Transverse colon (tissue), 4 donors: ENCODE data around the gene CD151. TPM values are rescaled to one million over a fixed set of nuclear protein-coding genes. Genes with fewer than 3 reads are reported as not detected.

Experiments used
- DNase-seq: peaks from one replicate; pipeline ENCODE4 v3.0.0-alpha.2; 2019
- H3K27ac ChIP-seq, 4 donors: fragments of 200-600 bp; sonication (generic); 2 replicates each; pipeline ENCODE4 v1.5.1; 2016 to 2018; ENCODE audit warnings: inconsistent platforms in 4 of 4
- H3K27me3 ChIP-seq: fragments of 200-600 bp; sonication (generic); 2 replicates; pipeline ENCODE4 v1.5.1; 2017; ENCODE audit warnings: inconsistent platforms
- H3K36me3 ChIP-seq, 4 donors: fragments of 200-600 bp; sonication (generic); 2 replicates each; pipeline ENCODE4 v1.5.1; 2017 to 2019; ENCODE audit warnings: inconsistent platforms in 4 of 4
- H3K4me1 ChIP-seq, 4 donors: fragments of 200-600 bp; sonication (generic); 2 replicates each; pipeline ENCODE4 v1.5.1; 2017 to 2020; ENCODE audit warnings: inconsistent platforms in 4 of 4
- H3K4me3 ChIP-seq, 4 donors: fragments of 200-600 bp; sonication (generic); 1 replicate in 1 of 4; 2 replicates in 3 of 4; pipeline versions ENCODE4 v1.5.1 to v1.6.1; 2017 to 2019; ENCODE audit warnings: inconsistent platforms in 4 of 4
- H3K9me3 ChIP-seq, 2 donors: fragments of 200-600 bp; sonication (generic); 2 replicates each; pipeline ENCODE4 v1.5.1; 2017 to 2019; ENCODE audit warnings: inconsistent platforms in 2 of 2
- EP300 ChIP-seq: sonication (generic); formaldehyde crosslinking; IDR thresholded peaks from one replicate; pipeline ENCODE4 v1.6.1; 2017; ENCODE audit warnings: antibody characterized with exemption, low read depth
- POLR2A ChIP-seq: fragments of 450-650 bp; IDR thresholded peaks from one replicate; pipeline ENCODE4 v1.6.1; 2016; ENCODE audit warnings: antibody characterized with exemption, mild to moderate bottlenecking, moderate library complexity
- POLR2AphosphoS5 ChIP-seq, 3 donors: sonication (generic); formaldehyde crosslinking; IDR thresholded peaks; one replicate each; pipeline ENCODE4 v1.6.1; 2016; ENCODE audit warnings: antibody characterized with exemption in 3 of 3
- WGBS, 2 donors: methylation state at CpG; one replicate each; pipeline ENCODE4 v1.1.5; 2018; ENCODE audit warnings: low coverage in 1 of 2; 5-methylcytosine and 5-hydroxymethylcytosine counted together
- in situ Hi-C, 4 donors: fragments of 200-750 bp; cut with MboI; loops; one replicate each; pipeline versions ENCODE4 v1.15.0 to v1.15.1; 2017; ENCODE audit warnings: low sequenced_read_pairs in 3 of 4, low pct_ligation_motif_present in 1 of 4, low pct_unique_long_range_greater_than_20kb in 1 of 4
- intact Hi-C: fragments of 100-400 bp; cut with DNase I; formaldehyde crosslinking; loops from one replicate; pipeline ENCODE4 v1.15.1; 2023; ENCODE audit warnings: low total_unique reads
- total RNA-seq, 4 donors: library from RNA; depleted of rRNA; stranded (reverse); fragments of >200 nt; gene quantifications; one replicate each; pipeline ENCODE4 v1.1.0, GENCODE V29; 2016
- TF ChIP-seq, protein P1 (sequence below), 5 experiments: fragments of 200-600 bp in 3 of 5; fragments of 450-650 bp in 2 of 5; sonication (generic) in 3 of 5; IDR thresholded peaks; 1 replicate in 2 of 5; 2 replicates in 3 of 5; pipeline ENCODE4 v1.5.1; 2016 to 2017; ENCODE audit warnings: antibody characterized with exemption in 5 of 5, inconsistent platforms in 3 of 5, mild to moderate bottlenecking in 2 of 5, moderate library complexity in 1 of 5

CD151 gene
- total RNA-seq, 4 donors from 2014 or later: 252 to 650 (median 429) TPM

DNA sequence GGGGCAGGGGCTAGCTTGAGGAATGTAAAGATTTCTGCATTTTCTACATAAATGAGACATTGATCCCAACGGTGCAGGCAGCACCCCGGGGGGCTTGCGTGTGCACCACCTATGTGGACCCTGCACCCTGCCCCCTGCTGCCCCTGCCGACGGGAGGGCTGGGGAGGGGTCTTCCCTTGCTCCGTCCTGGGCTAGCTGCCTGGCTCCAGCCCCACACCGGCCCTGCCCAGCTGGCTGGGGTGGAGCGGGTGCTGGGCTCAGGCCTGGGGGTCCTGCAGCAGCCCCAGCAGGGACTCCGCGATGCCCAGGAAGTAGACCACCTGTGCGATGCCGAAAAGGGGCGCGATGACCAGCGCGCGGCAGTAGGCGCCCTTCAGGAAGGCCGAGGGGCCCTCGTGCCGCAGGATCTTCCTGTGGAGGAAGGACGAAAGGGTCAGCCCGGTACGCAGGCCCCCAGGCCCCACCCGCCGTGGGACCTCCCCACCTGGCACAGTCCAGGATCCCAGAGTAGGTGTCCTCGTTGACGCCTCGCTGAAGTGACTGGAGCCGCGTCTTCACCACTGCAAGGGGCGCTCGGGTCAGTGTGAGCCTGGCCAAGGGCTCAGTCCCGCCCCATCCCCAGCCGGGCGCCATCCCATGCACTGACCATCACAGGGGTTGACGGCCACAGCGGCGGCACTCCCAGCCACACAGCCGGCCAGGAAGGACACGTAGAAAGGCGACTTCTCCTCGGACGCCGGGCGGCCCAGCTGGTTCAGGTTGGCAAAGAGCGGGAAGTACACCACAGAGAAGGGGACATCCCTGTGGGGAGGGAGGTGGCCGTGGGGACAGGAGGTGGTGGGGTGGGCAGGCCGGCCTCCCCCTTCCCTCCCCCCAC, 40.9 kb upstream of the CD151 start:
- DNase-seq: no peak
- Histone ChIP-seq H3K4me1 (peaks cover 14 to 32% (median 24%) of the 10 kb centered on the region in 4 donors), H3K27me3 (peaks cover 25% of the 10 kb centered on the region), H3K36me3 (no peaks in the 10 kb centered on the region), H3K4me3 (no peak overlapping the region), H3K27ac (no peak overlapping the region), H3K9me3 (no peaks in the 10 kb centered on the region)
- WGBS, 2 donors: 91 to 93% methylated on average over 3 to 46 of the region's 49 CpGs
- intact Hi-C loops (no loop called here), in situ Hi-C loops (no loop called here)
- TF ChIP-seq POLR2A (no peak), EP300 (no peak), POLR2AphosphoS5 (IDR thresholded peaks at IDR 0.05) (no peak)
- TF ChIP-seq, protein P1, sequence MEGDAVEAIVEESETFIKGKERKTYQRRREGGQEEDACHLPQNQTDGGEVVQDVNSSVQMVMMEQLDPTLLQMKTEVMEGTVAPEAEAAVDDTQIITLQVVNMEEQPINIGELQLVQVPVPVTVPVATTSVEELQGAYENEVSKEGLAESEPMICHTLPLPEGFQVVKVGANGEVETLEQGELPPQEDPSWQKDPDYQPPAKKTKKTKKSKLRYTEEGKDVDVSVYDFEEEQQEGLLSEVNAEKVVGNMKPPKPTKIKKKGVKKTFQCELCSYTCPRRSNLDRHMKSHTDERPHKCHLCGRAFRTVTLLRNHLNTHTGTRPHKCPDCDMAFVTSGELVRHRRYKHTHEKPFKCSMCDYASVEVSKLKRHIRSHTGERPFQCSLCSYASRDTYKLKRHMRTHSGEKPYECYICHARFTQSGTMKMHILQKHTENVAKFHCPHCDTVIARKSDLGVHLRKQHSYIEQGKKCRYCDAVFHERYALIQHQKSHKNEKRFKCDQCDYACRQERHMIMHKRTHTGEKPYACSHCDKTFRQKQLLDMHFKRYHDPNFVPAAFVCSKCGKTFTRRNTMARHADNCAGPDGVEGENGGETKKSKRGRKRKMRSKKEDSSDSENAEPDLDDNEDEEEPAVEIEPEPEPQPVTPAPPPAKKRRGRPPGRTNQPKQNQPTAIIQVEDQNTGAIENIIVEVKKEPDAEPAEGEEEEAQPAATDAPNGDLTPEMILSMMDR (IDR thresholded peaks at IDR 0.05): no peak

DNA sequence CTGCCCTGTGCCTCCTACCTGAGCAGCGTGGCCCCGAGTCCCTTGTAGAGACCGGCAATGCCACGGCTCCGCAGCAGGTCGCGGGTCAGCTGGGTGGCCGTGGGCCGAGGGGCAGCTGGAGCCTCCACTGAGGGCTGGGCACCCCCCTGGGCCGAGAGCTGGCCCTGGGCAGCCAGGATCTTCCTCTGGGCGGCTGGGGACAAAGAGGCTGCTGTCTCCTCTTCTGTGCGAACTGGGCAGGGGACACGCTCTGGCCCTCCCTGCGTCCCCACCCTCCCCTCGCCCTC, 40.3 kb upstream of the CD151 start:
- peaks cover 25% of the 10 kb centered on the region for H3K27me3 ChIP-seq
- H3K4me1 ChIP-seq: peaks cover 16 to 38% (median 28%) of the 10 kb centered on the region in 4 donors
- intact Hi-C loops (no loop called here), in situ Hi-C loops (no loop called here)
- TF ChIP-seq POLR2A (no peak), EP300 (no peak), POLR2AphosphoS5 (IDR thresholded peaks at IDR 0.05) (no peak)
- TF ChIP-seq, protein P1 (IDR thresholded peaks at IDR 0.05): no peak
- no peaks in the 10 kb centered on the region for H3K36me3 ChIP-seq
- DNase-seq: no peak
- 94% methylated on average over 15 of the region's 15 CpGs; no CpG with 5 or more reads in 1 of the 2 donors for WGBS, 2 donors
- H3K4me3 ChIP-seq: no peak overlapping the region
- H3K9me3 ChIP-seq: no peaks in the 10 kb centered on the region
- H3K27ac ChIP-seq: no peak overlapping the region

GRCh38 chr11:792873-793272, 39.9 kb upstream of the CD151 start:
- TF ChIP-seq EP300: no peak
- no peak for TF ChIP-seq POLR2A
- TF ChIP-seq, protein P1 (IDR thresholded peaks at IDR 0.05): no peak
- TF ChIP-seq POLR2AphosphoS5 (IDR thresholded peaks at IDR 0.05): no peak
- WGBS, 2 donors: 82% methylated on average over 10 of the region's 13 CpGs; no CpG with 5 or more reads in 1 of the 2 donors
- Histone ChIP-seq H3K4me1 (peaks cover 16 to 38% (median 28%) of the 10 kb centered on the region in 4 donors), H3K9me3 (no peaks in the 10 kb centered on the region), H3K36me3 (no peaks in the 10 kb centered on the region), H3K27me3 (peaks cover 25% of the 10 kb centered on the region), H3K4me3 (no peak overlapping the region), H3K27ac (no peak overlapping the region)
- in situ Hi-C loops (no loop called here), intact Hi-C loops (no loop called here)
- DNase-seq: no peak

GRCh38 chr11:793556-793955, 39.2 kb upstream of the CD151 start:
- TF ChIP-seq, protein P1 (IDR thresholded peaks at IDR 0.05): no peak
- TF ChIP-seq EP300 (no peak), POLR2AphosphoS5 (IDR thresholded peaks at IDR 0.05) (no peak), POLR2A (no peak)
- Histone ChIP-seq H3K27ac (no peak overlapping the region), H3K27me3 (peaks cover 18% of the 10 kb centered on the region), H3K9me3 (no peaks in the 10 kb centered on the region), H3K36me3 (no peaks in the 10 kb centered on the region), H3K4me3 (no peak overlapping the region), H3K4me1 (peaks cover 16 to 41% (median 32%) of the 10 kb centered on the region in 4 donors)
- intact Hi-C loops (no loop called here), in situ Hi-C loops (no loop called here)
- DNase-seq: no peak
- WGBS, 2 donors: 90% methylated on average over 7 of the region's 7 CpGs; no CpG with 5 or more reads in 1 of the 2 donors
